ENCODE results near the gene PEX11B. TPM values are rescaled to one million over a fixed set of nuclear protein-coding genes. Genes with fewer than 3 reads are reported as not detected.

PEX11B gene
- total RNA-seq: 10 to 100 TPM; 16.6 to 31.0 (median 23.8) TPM

- in situ Hi-C loops (cut with MboI; ENCODE audit: low pct_unique_long_range_greater_than_20kb in 2 of 9, low sequenced_read_pairs in 9 of 9, unreplicated experiment in 9 of 9): loop anchor here in 3 of 9 experiments (10.0 to 25.0 kb wide), 2 partner anchors 56 to 94 kb away; partner anchors contain the start of gene HJV (in 1 of the 3)
- H3K4me3 ChIP-seq: peak within 1 kb of the TSS; percentile 43 to 69 (median 61)
- peak; percentile 87 to 94 (median 90) for ATAC-seq (replicated peaks in 6 of 8)
- peaks cover 15 to 19% of the 10 kb centered on the region in 2 donors for H3K4me1 ChIP-seq (replicated peaks in 1 of 2)
- 0 to 20% (median 2%) methylated on average over 1 to 13 of the region's 51 CpGs; no CpG with 5 or more reads in 2 of the 10 experiments for WGBS, 10 experiments
- H3K27ac ChIP-seq: peak within 1 kb of the TSS; percentile 62 to 75
Measured at GRCh38 chr1:145918144-145918991, at the start of gene PEX11B. PEX11B (minus strand) TSS chr1:145918717; CDS start chr1:145918688, 29 bp downstream.

- in situ Hi-C loops (cut with MboI; ENCODE audit: low pct_unique_long_range_greater_than_20kb in 2 of 9, low sequenced_read_pairs in 9 of 9, unreplicated experiment in 9 of 9): no loop called here
Measured at GRCh38 chr1:145967288-145967687, 48.8 kb upstream of the PEX11B start.

GRCh38 chr1:145965119-145965744 is 46.7 kb upstream of the PEX11B start:
- WGBS, 10 experiments: 0 to 18% (median 3%) methylated on average over 1 to 5 of the region's 5 CpGs; no CpG with 5 or more reads in 1 of the 10 experiments
- in situ Hi-C loops (cut with MboI; ENCODE audit: low pct_unique_long_range_greater_than_20kb in 2 of 9, low sequenced_read_pairs in 9 of 9, unreplicated experiment in 9 of 9): no loop called here
- Histone ChIP-seq H3K4me3 (peak overlapping the region; percentile 55 to 92 (median 73)), H3K27ac (peak overlapping the region in 1 of 2 donors; percentile 2), H3K4me1 (replicated peaks in 1 of 2) (peaks cover 23 to 24% of the 10 kb centered on the region in 2 donors)
- ATAC-seq (replicated peaks in 6 of 8): no peak

More at GRCh38 chr1:145967288-145967687, 48.8 kb upstream of the PEX11B start:
- no peak overlapping the region for H3K4me3 ChIP-seq
- no peak overlapping the region for H3K27ac ChIP-seq
- peaks cover 14% of the 10 kb centered on the region in 2 donors for H3K4me1 ChIP-seq (replicated peaks in 1 of 2)
- no peak for ATAC-seq (replicated peaks in 6 of 8)
- 66 to 92% (median 79%) methylated on average over 1 to 2 of the region's 2 CpGs; no CpG with 5 or more reads in 3 of the 10 experiments for WGBS, 10 experiments

- peak; percentile 82 to 89 (median 85) for ATAC-seq (replicated peaks in 6 of 8)
- peaks cover 23 to 30% of the 10 kb centered on the region in 2 donors for H3K4me1 ChIP-seq (replicated peaks in 1 of 2)
- in situ Hi-C loops (cut with MboI; ENCODE audit: low pct_unique_long_range_greater_than_20kb in 2 of 9, low sequenced_read_pairs in 9 of 9, unreplicated experiment in 9 of 9): no loop called here
- peak within 1 kb of the TSS; percentile 57 to 60 for H3K27ac ChIP-seq
- whole genome bisulfite sequencing, 10 experiments: 0 to 4% (median 2%) methylated on average over 1 to 33 of the region's 37 CpGs; no CpG with 5 or more reads in 1 of the 10 experiments
- peak within 1 kb of the TSS; percentile 55 to 92 (median 73) for H3K4me3 ChIP-seq
Measured at GRCh38 chr1:145964328-145965118, 46.0 kb upstream of the PEX11B start, which contains the start of the genes ANKRD34A and POLR3GL. ANKRD34A (minus strand) TSS chr1:145964575; CDS start chr1:145961759, 2,816 bp downstream. POLR3GL (plus strand) TSS chr1:145964690; CDS start chr1:145974866, 10,176 bp downstream.

- Histone ChIP-seq H3K4me3 (peak overlapping the region; percentile 55 to 92 (median 73)), H3K4me1 (replicated peaks in 1 of 2) (peaks cover 23 to 32% of the 10 kb centered on the region in 2 donors), H3K27ac (peak overlapping the region; percentile 57 to 60)
- in situ Hi-C loops (cut with MboI; ENCODE audit: low pct_unique_long_range_greater_than_20kb in 2 of 9, low sequenced_read_pairs in 9 of 9, unreplicated experiment in 9 of 9): no loop called here
- 0 to 83% (median 45%) methylated on average over 1 to 5 of the region's 5 CpGs for WGBS, 10 experiments
- ATAC-seq (replicated peaks in 6 of 8): no peak
Measured at GRCh38 chr1:145963265-145964019, 44.9 kb upstream of the PEX11B start.

- in situ Hi-C loops (cut with MboI; ENCODE audit: low pct_unique_long_range_greater_than_20kb in 2 of 9, low sequenced_read_pairs in 9 of 9, unreplicated experiment in 9 of 9): no loop called here
- peak overlapping the region in 1 of 2 donors; percentile 78 for H3K27ac ChIP-seq
- peak overlapping the region; percentile 43 to 82 (median 56) for H3K4me3 ChIP-seq
- ATAC-seq (replicated peaks in 6 of 8): no peak
- WGBS, 10 experiments: 0 to 40% (median 28%) methylated on average over 1 to 14 of the region's 36 CpGs; no CpG with 5 or more reads in 1 of the 10 experiments
- peaks cover 23 to 33% of the 10 kb centered on the region in 2 donors for H3K4me1 ChIP-seq (replicated peaks in 1 of 2)
Measured at GRCh38 chr1:145962157-145963102, 43.9 kb upstream of the PEX11B start.

- H3K27ac ChIP-seq: peak overlapping the region; percentile 51 to 78
- in situ Hi-C loops (cut with MboI; ENCODE audit: low pct_unique_long_range_greater_than_20kb in 2 of 9, low sequenced_read_pairs in 9 of 9, unreplicated experiment in 9 of 9): no loop called here
- WGBS, 10 experiments: 0 to 16% (median 14%) methylated on average over 3 to 36 of the region's 57 CpGs; no CpG with 5 or more reads in 5 of the 10 experiments
- H3K4me1 ChIP-seq (replicated peaks in 1 of 2): peaks cover 23 to 35% of the 10 kb centered on the region in 2 donors
- ATAC-seq (replicated peaks in 6 of 8): no peak
- peak overlapping the region; percentile 43 to 82 (median 56) for H3K4me3 ChIP-seq
Measured at GRCh38 chr1:145961425-145962156, 43.1 kb upstream of the PEX11B start.

GRCh38 chr1:145961109-145961424 is 42.5 kb upstream of the PEX11B start:
- in situ Hi-C loops (cut with MboI; ENCODE audit: low pct_unique_long_range_greater_than_20kb in 2 of 9, low sequenced_read_pairs in 9 of 9, unreplicated experiment in 9 of 9): no loop called here
- 0 to 20% (median 1%) methylated on average over 1 to 12 of the region's 22 CpGs; no CpG with 5 or more reads in 4 of the 10 experiments for WGBS, 10 experiments
- H3K4me3 ChIP-seq: peak overlapping the region; percentile 43 to 82 (median 56)
- ATAC-seq (replicated peaks in 6 of 8): no peak
- H3K27ac ChIP-seq: peak overlapping the region; percentile 51 to 78
- H3K4me1 ChIP-seq (replicated peaks in 1 of 2): peaks cover 26 to 40% of the 10 kb centered on the region in 2 donors

- peak; percentile 5 to 50 (median 42) for ATAC-seq (replicated peaks in 6 of 8)
- H3K4me1 ChIP-seq (replicated peaks in 1 of 2): peaks cover 30 to 45% of the 10 kb centered on the region in 2 donors
- in situ Hi-C loops (cut with MboI; ENCODE audit: low pct_unique_long_range_greater_than_20kb in 2 of 9, low sequenced_read_pairs in 9 of 9, unreplicated experiment in 9 of 9): no loop called here
- 0% methylated on average over 3 to 6 of the region's 44 CpGs; no CpG with 5 or more reads in 6 of the 10 experiments for WGBS, 10 experiments
- H3K4me3 ChIP-seq: peak overlapping the region; percentile 43 to 82 (median 56)
- peak overlapping the region; percentile 51 to 78 for H3K27ac ChIP-seq
Measured at GRCh38 chr1:145960468-145961108, 42.1 kb upstream of the PEX11B start.

GRCh38 chr1:145959957-145960467 is 41.5 kb upstream of the PEX11B start:
- peak overlapping the region; percentile 51 to 78 for H3K27ac ChIP-seq
- peaks cover 36 to 50% of the 10 kb centered on the region in 2 donors for H3K4me1 ChIP-seq (replicated peaks in 1 of 2)
- in situ Hi-C loops (cut with MboI; ENCODE audit: low pct_unique_long_range_greater_than_20kb in 2 of 9, low sequenced_read_pairs in 9 of 9, unreplicated experiment in 9 of 9): no loop called here
- WGBS, 10 experiments: 26 to 63% (median 60%) methylated on average over 1 to 3 of the region's 12 CpGs; no CpG with 5 or more reads in 7 of the 10 experiments
- no peak for ATAC-seq (replicated peaks in 6 of 8)
- H3K4me3 ChIP-seq: peak overlapping the region; percentile 43 to 82 (median 56)
